PC-9 (cell line): ENCODE data around the gene SIRT3. TPM values are rescaled to one million over a fixed set of nuclear protein-coding genes. Genes with fewer than 3 reads are reported as not detected.
A peak's percentile ranks its signal among the peaks of the same experiment; 100 is the strongest.

Experiments
- BruUV-seq: library from RNA; stranded (reverse); fragments of 400-500 nt; replicated peaks from 2 replicates; lab custom pipeline; 2021; lab: Mats Ljungman, UMichigan
- CTCF ChIA-PET: fragments of 300-600 bp; sonication (Branson Sonifier 250); formaldehyde crosslinking; loops from one replicate; lab custom pipeline; 2022; ENCODE audit warnings: antibody characterized with exemption; lab: Charles Lee
- POLR2A ChIA-PET: fragments of 300-600 bp; sonication (Branson Sonifier 250); formaldehyde crosslinking; loops from one replicate; lab custom pipeline; 2022; ENCODE audit warnings: antibody characterized with exemption; ENCODE audit not compliant: unreplicated experiment; lab: Charles Lee
- DNase-seq, 2 experiments: peaks; one replicate each; pipeline versions ENCODE4 v3.0.0 to v3.0.0-alpha.2; 2015 to 2022; ENCODE audit warnings: mixed read lengths in 1 of 2
- H2AFZ ChIP-seq: fragments of 200-600 bp; sonication (generic); 2 replicates; pipeline ENCODE4 v1.8.1; 2017; ENCODE audit warnings: antibody characterized with exemption
- H3F3A ChIP-seq: fragments of 200-600 bp; sonication (generic); 2 replicates; pipeline ENCODE4 v1.8.1; 2017; ENCODE audit warnings: antibody characterized with exemption, mild to moderate bottlenecking, low read depth; ENCODE audit not compliant: insufficient read depth
- H3K27ac ChIP-seq: fragments of 200-600 bp; sonication (generic); 2 replicates; pipeline ENCODE4 v1.6.1; 2016; ENCODE audit warnings: mixed run types
- H3K27me3 ChIP-seq: fragments of 200-600 bp; sonication (generic); 2 replicates; pipeline ENCODE4 v1.6.1; 2016; ENCODE audit warnings: low read depth, mixed run types; ENCODE audit not compliant: insufficient read depth
- H3K36me3 ChIP-seq: fragments of 200-600 bp; sonication (generic); 2 replicates; pipeline ENCODE4 v1.6.1; 2016; ENCODE audit warnings: low read depth, mixed run types
- H3K4me1 ChIP-seq: fragments of 200-600 bp; sonication (generic); replicated peaks from 2 replicates; pipeline ENCODE4 v1.6.1; 2016; ENCODE audit warnings: mixed run types; ENCODE audit not compliant: insufficient read depth
- H3K4me2 ChIP-seq: fragments of 200-600 bp; sonication (generic); 2 replicates; pipeline ENCODE4 v1.6.1; 2017; ENCODE audit warnings: mixed run types
- H3K4me3 ChIP-seq: fragments of 200-600 bp; sonication (generic); 2 replicates; pipeline ENCODE4 v1.6.1; 2016; ENCODE audit warnings: mixed run types
- H3K79me2 ChIP-seq: fragments of 200-600 bp; sonication (generic); 2 replicates; pipeline ENCODE4 v1.6.1; 2017; ENCODE audit warnings: low read depth, mixed run types
- H3K9me2 ChIP-seq: fragments of 200-600 bp; sonication (generic); 2 replicates; pipeline ENCODE4 v1.8.1; 2017; ENCODE audit warnings: mild to moderate bottlenecking; ENCODE audit not compliant: insufficient read depth
- H3K9me3 ChIP-seq: fragments of 200-600 bp; sonication (generic); 2 replicates; pipeline ENCODE4 v1.8.1; 2016; ENCODE audit warnings: low read depth; ENCODE audit not compliant: insufficient read depth
- H4K20me1 ChIP-seq: fragments of 200-600 bp; sonication (generic); 2 replicates; pipeline ENCODE4 v1.8.1; 2017; ENCODE audit not compliant: insufficient read depth
- CTCF ChIP-seq: fragments of 200-600 bp; sonication (generic); conservative IDR thresholded peaks from 2 replicates; pipeline ENCODE4 v1.6.1; 2017; ENCODE audit warnings: mixed run types, antibody characterized with exemption, mild to moderate bottlenecking, moderate library complexity
- EZH2 ChIP-seq: fragments of 200-600 bp; sonication (generic); IDR thresholded peaks from 2 replicates; pipeline ENCODE4 v1.8.0; 2017; ENCODE audit warnings: antibody characterized with exemption, low read depth
- intact Hi-C: fragments of 100-400 bp; cut with micrococcal nuclease; formaldehyde crosslinking; loops from one replicate; pipeline ENCODE4 v1.10.0; 2022; ENCODE audit not compliant: unreplicated experiment
- total RNA-seq: library from RNA; stranded (reverse); gene quantifications from 2 replicates; pipeline ENCODE4 v1.2.3, GENCODE V29; 2021

SIRT3 gene
- total RNA-seq, 1 experiment from 2014 or later: 26.0 TPM

GRCh38 chr11:250740-251299, 14.7 kb upstream of the SIRT3 start:
- Histone ChIP-seq H2AFZ (no peak overlapping the region), H3K36me3 (no peaks in the 10 kb centered on the region), H4K20me1 (no peaks in the 10 kb centered on the region), H3F3A (0 out of 2 replicates have a peak, but pooled peaks cover 11% of the 10 kb centered on the region), H3K4me2 (no peak overlapping the region), H3K4me1 (no peaks in the 10 kb centered on the region), H3K9me3 (no peaks in the 10 kb centered on the region), H3K4me3 (no peak overlapping the region), H3K79me2 (no peaks in the 10 kb centered on the region), H3K27ac (no peak overlapping the region), H3K9me2 (no peaks in the 10 kb centered on the region), H3K27me3 (no peaks in the 10 kb centered on the region)
- no TSS peak for BruUV-seq
- intact Hi-C loops: no loop called here
- TF ChIP-seq EZH2 (no peak), CTCF (peak; percentile 67)
- ChIA-PET POLR2A (interaction anchor here (0.5 to 0.6 kb wide), 3 partner anchors 13 to 110 kb away, joined by 10 to 15 read pairs (median 11); no protein-coding TSS in a partner anchor), CTCF (interaction anchor here (1.0 kb wide), 1 partner anchor 113 kb away, joined by 4 read pairs; no protein-coding TSS in a partner anchor)
- DNase-seq: peak in 1 of 2 experiments; percentile 51

DNA sequence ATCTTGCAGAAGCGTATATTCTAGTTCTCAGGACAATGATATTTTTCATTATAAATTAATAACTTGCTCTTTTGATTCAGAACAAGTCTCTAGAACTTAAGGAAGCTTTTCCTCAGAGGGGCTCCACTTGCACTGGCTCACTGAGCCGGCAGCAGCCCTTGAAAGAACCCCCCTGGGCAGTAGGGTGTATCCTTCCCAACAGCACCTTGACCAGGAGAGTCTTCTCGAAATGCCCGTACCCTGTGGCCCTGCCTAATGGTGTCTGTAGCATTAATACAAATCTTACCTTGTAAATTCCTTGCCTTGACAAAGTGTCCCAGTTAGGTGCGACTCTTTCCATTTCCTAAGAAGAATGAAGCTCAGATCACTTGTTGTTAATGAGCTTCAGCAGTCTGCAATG, 14.1 kb upstream of the SIRT3 start:
- no peaks in the 10 kb centered on the region for H3K4me1 ChIP-seq
- H3F3A ChIP-seq: 0 out of 2 replicates have a peak, but pooled peaks cover 11% of the 10 kb centered on the region
- intact Hi-C loops: no loop called here
- H3K9me2 ChIP-seq: no peaks in the 10 kb centered on the region
- ChIA-PET CTCF (interaction anchor here (1.0 kb wide), 1 partner anchor 114 kb away, joined by 4 read pairs; no protein-coding TSS in a partner anchor), POLR2A (interaction anchor here (0.5 to 0.6 kb wide), 3 partner anchors 13 to 110 kb away, joined by 10 to 15 read pairs (median 11); no protein-coding TSS in a partner anchor)
- H3K9me3 ChIP-seq: no peaks in the 10 kb centered on the region
- H3K4me2 ChIP-seq: no peak overlapping the region
- H2AFZ ChIP-seq: no peak overlapping the region
- DNase-seq: no peak
- no peaks in the 10 kb centered on the region for H4K20me1 ChIP-seq
- no peak overlapping the region for H3K27ac ChIP-seq
- no peak overlapping the region for H3K4me3 ChIP-seq
- BruUV-seq: no TSS peak
- no peaks in the 10 kb centered on the region for H3K36me3 ChIP-seq
- H3K27me3 ChIP-seq: no peaks in the 10 kb centered on the region
- H3K79me2 ChIP-seq: no peaks in the 10 kb centered on the region
- TF ChIP-seq CTCF: no peak
- no peak for TF ChIP-seq EZH2

- Histone ChIP-seq H3K9me3 (no peaks in the 10 kb centered on the region), H3K4me2 (no peak overlapping the region), H3K27me3 (no peaks in the 10 kb centered on the region), H3K4me1 (no peaks in the 10 kb centered on the region), H2AFZ (no peak overlapping the region), H3K79me2 (no peaks in the 10 kb centered on the region), H3K4me3 (no peak overlapping the region), H4K20me1 (no peaks in the 10 kb centered on the region), H3K27ac (no peak overlapping the region), H3K9me2 (no peaks in the 10 kb centered on the region), H3F3A (0 out of 2 replicates have a peak, but pooled peaks cover 11% of the 10 kb centered on the region), H3K36me3 (no peaks in the 10 kb centered on the region)
- ChIA-PET CTCF (no interaction called here), POLR2A (no interaction called here)
- intact Hi-C loops: no loop called here
- DNase-seq: no peak
- no TSS peak for BruUV-seq
- no peak for TF ChIP-seq CTCF
- no peak for TF ChIP-seq EZH2
Measured at GRCh38 chr11:249062-249461, 12.9 kb upstream of the SIRT3 start.
